Thyroid gland (tissue), 4 donors: Measurements from ENCODE around the gene DOCK6. TPM values are rescaled to one million over a fixed set of nuclear protein-coding genes. Genes with fewer than 3 reads are reported as not detected.
"Not testable (repeated sequence)": the region's sequence is repeated elsewhere in the genome, so short reads cannot be mapped to it uniquely, and the experiment has no call there.

Experiments used
- DNase-seq, 2 donors: peaks; one replicate each; pipeline ENCODE4 v3.0.0-alpha.2; 2019
- H3K27ac ChIP-seq, 3 donors: fragments of 200-600 bp; sonication (generic); 1 replicate in 2 of 3; 2 replicates in 1 of 3; pipeline ENCODE4 v1.5.1; 2016 to 2019; ENCODE audit warnings: mild to moderate bottlenecking in 1 of 3, moderate library complexity in 1 of 3
- H3K27me3 ChIP-seq: fragments of 200-600 bp; sonication (generic); one replicate; pipeline ENCODE4 v1.5.1; 2019
- H3K36me3 ChIP-seq, 2 donors: fragments of 200-600 bp; sonication (generic); one replicate each; pipeline ENCODE4 v1.5.1; 2016 to 2019
- H3K4me1 ChIP-seq, 2 donors: fragments of 200-600 bp; sonication (generic); one replicate each; pipeline ENCODE4 v1.5.1; 2017 to 2019
- H3K4me3 ChIP-seq, 3 donors: fragments of 200-600 bp; sonication (generic); replicated peaks in 1 of 3; 1 replicate in 2 of 3; 2 replicates in 1 of 3; pipeline ENCODE4 v1.5.1; 2016; ENCODE audit warnings: mild to moderate bottlenecking in 1 of 3
- H3K9me3 ChIP-seq: fragments of 200-600 bp; sonication (generic); one replicate; pipeline ENCODE4 v1.5.1; 2017
- POLR2A ChIP-seq, 2 donors: fragments of 450-650 bp; IDR thresholded peaks; one replicate each; pipeline ENCODE4 v1.6.1; 2017; ENCODE audit warnings: antibody characterized with exemption in 2 of 2, mild to moderate bottlenecking in 2 of 2, moderate library complexity in 1 of 2
- WGBS, 2 donors: methylation state at CpG; one replicate each; pipeline ENCODE4 v1.1.5; 2017; 5-methylcytosine and 5-hydroxymethylcytosine counted together
- intact Hi-C: fragments of 100-400 bp; cut with DNase I; formaldehyde crosslinking; loops from one replicate; pipeline ENCODE4 v1.15.1; 2023
- total RNA-seq, 4 donors: library from RNA; depleted of rRNA; stranded (reverse); fragments of >200 nt; gene quantifications; one replicate each; pipeline ENCODE4 v1.2.3, GENCODE V29; 2016
- TF ChIP-seq, protein P1 (sequence below), 6 experiments: fragments of 200-600 bp in 3 of 6; fragments of 450-650 bp in 3 of 6; sonication (generic) in 3 of 6; IDR thresholded peaks; one replicate each; pipeline ENCODE4 v1.5.1; 2016 to 2019; ENCODE audit warnings: antibody characterized with exemption in 6 of 6, mild to moderate bottlenecking in 2 of 6, inconsistent platforms in 1 of 6, moderate library complexity in 1 of 6

The DOCK6 gene
- total RNA-seq, 4 donors from 2014 or later, result 41.4 to 156 (median 58.1) TPM

DNA sequence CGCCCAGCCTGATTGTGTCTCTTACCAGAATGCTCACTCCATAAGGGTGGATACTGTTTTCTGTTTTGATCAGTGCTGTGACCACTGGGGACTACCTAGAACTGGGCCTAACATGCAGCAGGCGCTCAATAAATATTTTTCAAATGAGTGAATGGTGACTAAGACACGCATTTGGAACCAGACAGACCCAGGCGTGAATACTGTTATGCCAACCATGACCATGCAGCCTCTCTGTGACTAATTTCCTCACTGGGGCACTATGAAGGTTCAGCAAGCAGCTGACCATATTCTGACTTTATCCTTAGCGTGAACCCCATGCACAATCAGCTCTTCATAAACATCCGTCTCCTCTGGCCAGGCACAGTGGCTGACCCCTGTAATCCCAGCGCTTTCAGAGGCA, 93.8 kb downstream of the DOCK6 start:
- no peaks in the 10 kb centered on the region for H3K9me3 ChIP-seq
- H3K36me3 ChIP-seq, result peaks cover 49 to 53% of the 10 kb centered on the region in 2 donors
- DNase-seq, result no peak
- H3K27ac ChIP-seq, result no peak overlapping the region
- WGBS, 2 donors, result 98 to 100% methylated on average over 7 of the region's 7 CpGs
- peaks cover 0 to 11% of the 10 kb centered on the region in 2 donors for H3K4me1 ChIP-seq
- H3K27me3 ChIP-seq, result no peaks in the 10 kb centered on the region
- intact Hi-C loops, result no loop called here
- H3K4me3 ChIP-seq, result no peak overlapping the region
- no peak for TF ChIP-seq POLR2A (IDR thresholded peaks at IDR 0.05)
- TF ChIP-seq, protein P1, sequence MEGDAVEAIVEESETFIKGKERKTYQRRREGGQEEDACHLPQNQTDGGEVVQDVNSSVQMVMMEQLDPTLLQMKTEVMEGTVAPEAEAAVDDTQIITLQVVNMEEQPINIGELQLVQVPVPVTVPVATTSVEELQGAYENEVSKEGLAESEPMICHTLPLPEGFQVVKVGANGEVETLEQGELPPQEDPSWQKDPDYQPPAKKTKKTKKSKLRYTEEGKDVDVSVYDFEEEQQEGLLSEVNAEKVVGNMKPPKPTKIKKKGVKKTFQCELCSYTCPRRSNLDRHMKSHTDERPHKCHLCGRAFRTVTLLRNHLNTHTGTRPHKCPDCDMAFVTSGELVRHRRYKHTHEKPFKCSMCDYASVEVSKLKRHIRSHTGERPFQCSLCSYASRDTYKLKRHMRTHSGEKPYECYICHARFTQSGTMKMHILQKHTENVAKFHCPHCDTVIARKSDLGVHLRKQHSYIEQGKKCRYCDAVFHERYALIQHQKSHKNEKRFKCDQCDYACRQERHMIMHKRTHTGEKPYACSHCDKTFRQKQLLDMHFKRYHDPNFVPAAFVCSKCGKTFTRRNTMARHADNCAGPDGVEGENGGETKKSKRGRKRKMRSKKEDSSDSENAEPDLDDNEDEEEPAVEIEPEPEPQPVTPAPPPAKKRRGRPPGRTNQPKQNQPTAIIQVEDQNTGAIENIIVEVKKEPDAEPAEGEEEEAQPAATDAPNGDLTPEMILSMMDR (IDR thresholded peaks at IDR 0.05), result no peak

DNA sequence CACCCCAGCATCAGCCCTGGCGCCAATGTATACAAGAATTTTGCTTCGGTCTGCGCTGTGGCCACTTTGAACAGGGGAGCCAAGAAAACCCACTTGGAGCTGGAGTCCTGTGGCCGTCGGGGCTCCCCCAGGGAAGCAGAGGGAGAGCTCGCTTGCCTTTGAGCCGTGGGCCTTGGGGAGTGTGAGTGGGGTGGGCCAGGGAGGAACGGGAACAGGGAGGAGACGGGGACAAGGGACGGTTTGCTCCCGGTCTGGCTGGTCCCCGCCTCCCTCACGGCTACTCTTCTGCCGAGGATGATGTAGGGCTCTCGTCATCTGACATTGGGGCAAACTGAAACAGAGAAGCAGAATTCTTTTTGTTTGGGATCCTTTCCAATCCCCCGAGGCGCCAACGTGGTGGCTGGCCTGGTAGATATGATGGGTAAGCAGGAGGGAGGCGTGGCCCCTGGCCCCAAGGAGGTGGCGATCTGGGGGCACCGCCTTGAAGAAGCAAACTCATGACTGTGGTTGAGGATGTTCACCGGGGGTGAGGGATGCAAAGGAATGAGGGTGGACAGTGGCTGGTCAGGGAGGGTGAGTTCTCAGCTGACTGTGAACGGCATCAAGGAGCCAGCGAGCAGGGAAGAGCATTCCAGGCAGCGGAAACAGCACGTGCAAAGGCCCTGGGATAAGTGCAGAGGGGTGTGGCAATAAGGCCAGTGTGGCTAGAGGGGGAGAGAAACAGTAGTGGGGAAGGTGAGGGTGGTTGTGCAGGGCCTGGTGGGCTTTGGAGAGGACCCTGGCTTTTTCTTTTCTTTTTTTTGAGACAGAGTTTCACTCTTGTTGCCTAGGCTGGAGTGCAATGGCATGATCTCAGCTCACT, 95.8 kb downstream of the DOCK6 start:
- Histone ChIP-seq H3K4me1 (peaks cover 0 to 11% of the 10 kb centered on the region in 2 donors), H3K9me3 (no peaks in the 10 kb centered on the region), H3K36me3 (peaks cover 32 to 39% of the 10 kb centered on the region in 2 donors), H3K27me3 (no peaks in the 10 kb centered on the region), H3K4me3 (no peak overlapping the region), H3K27ac (peak overlapping the region; percentile 39 to 70 (median 57))
- intact Hi-C loops, result no loop called here
- no peak for TF ChIP-seq POLR2A (IDR thresholded peaks at IDR 0.05)
- TF ChIP-seq, protein P1 (IDR thresholded peaks at IDR 0.05), result no peak
- 75 to 83% methylated on average over 26 of the region's 26 CpGs for WGBS, 2 donors
- peak in 1 of 2 donors; percentile 14 for DNase-seq

DNA sequence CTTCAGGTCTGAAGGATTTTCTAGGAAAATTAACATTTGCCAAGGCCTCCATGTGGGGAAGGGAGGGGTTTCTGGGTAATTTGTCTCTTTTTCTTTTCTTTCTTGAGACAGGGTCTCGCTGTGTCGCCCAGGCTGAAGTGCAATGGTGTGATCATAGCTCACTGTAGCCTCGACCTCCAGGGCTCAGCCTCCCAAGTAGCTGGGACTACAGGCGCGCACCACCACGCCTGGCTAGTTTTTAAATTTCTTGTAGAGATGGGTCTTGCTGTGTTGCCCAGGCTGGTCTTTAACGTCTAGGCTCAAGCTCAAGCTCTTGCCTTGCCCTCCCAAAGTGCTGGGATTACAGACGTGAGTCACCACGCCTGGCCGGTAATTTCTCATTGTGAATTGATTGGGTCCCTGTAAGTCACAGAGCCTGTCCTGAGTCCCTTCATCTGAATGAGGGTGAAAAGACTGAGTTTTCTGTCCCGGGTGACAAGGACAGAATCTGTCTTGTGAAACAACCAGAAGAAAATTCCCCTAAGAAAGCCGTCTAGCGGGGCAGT, 96.8 kb downstream of the DOCK6 start:
- no peaks in the 10 kb centered on the region for H3K27me3 ChIP-seq
- peaks cover 0 to 11% of the 10 kb centered on the region in 2 donors for H3K4me1 ChIP-seq
- H3K27ac ChIP-seq, result peak overlapping the region; percentile 39 to 70 (median 57)
- WGBS, 2 donors, result 78 to 88% methylated on average over 11 to 13 of the region's 13 CpGs
- H3K9me3 ChIP-seq, result no peaks in the 10 kb centered on the region
- H3K4me3 ChIP-seq, result no peak overlapping the region
- no peak for TF ChIP-seq POLR2A (IDR thresholded peaks at IDR 0.05)
- DNase-seq, result no peak
- H3K36me3 ChIP-seq, result peaks cover 23 to 30% of the 10 kb centered on the region in 2 donors
- intact Hi-C loops, result no loop called here

GRCh38 chr19:11164879-11165406, 97.4 kb downstream of the DOCK6 start:
- intact Hi-C loops, result no loop called here
- H3K27ac ChIP-seq, result peak overlapping the region in 2 of 3 donors; percentile 39 to 70
- H3K4me1 ChIP-seq, result peaks cover 0 to 11% of the 10 kb centered on the region in 2 donors
- peaks cover 17 to 26% of the 10 kb centered on the region in 2 donors for H3K36me3 ChIP-seq
- TF ChIP-seq, protein P1 (IDR thresholded peaks at IDR 0.05), result no peak
- TF ChIP-seq POLR2A (IDR thresholded peaks at IDR 0.05), result no peak
- H3K27me3 ChIP-seq, result no peaks in the 10 kb centered on the region
- peak; percentile 30 to 35 for DNase-seq
- WGBS, 2 donors, result 60 to 74% methylated on average over 17 of the region's 17 CpGs
- H3K4me3 ChIP-seq, result no peak overlapping the region
- no peaks in the 10 kb centered on the region for H3K9me3 ChIP-seq

- 69 to 79% methylated on average over 11 of the region's 11 CpGs for WGBS, 2 donors
- DNase-seq, result no peak
- H3K27me3 ChIP-seq, result no peaks in the 10 kb centered on the region
- intact Hi-C loops, result no loop called here
- H3K36me3 ChIP-seq, result peaks cover 10 to 20% of the 10 kb centered on the region in 2 donors
- no peaks in the 10 kb centered on the region for H3K9me3 ChIP-seq
- peaks cover 0 to 11% of the 10 kb centered on the region in 2 donors for H3K4me1 ChIP-seq
- no peak for TF ChIP-seq POLR2A (IDR thresholded peaks at IDR 0.05)
- TF ChIP-seq, protein P1 (IDR thresholded peaks at IDR 0.05), result no peak
- H3K27ac ChIP-seq, result peak overlapping the region in 2 of 3 donors; percentile 39 to 70
- no peak overlapping the region for H3K4me3 ChIP-seq
These were observed 98.0 kb downstream of the DOCK6 start for GRCh38 chr19:11164296-11164695.

DNA sequence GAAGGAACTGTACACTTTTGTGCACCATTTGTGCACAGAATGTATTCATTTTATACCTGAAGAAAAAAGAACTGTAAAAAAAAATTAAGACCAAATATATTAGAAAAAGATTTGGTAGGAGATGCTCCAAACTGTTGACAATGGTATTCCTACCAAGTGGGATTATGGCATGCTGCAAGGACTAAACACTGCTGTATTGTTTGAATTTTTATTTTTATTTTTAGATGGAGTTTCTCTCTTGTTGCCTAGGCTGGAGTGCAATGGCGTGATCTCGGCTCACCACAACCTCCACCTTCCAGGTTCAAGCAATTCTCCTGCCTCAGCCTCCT, 101.9 kb downstream of the DOCK6 start:
- H3K27me3 ChIP-seq, H3K9me3 ChIP-seq, DNase-seq, intact Hi-C loops, H3K4me3 ChIP-seq, H3K36me3 ChIP-seq: not testable (repeated sequence)
- peak overlapping the region in 1 of 3 donors; percentile 15 for H3K27ac ChIP-seq
- WGBS, 2 donors, result 96 to 97% methylated on average over 2 of the region's 2 CpGs
- H3K4me1 ChIP-seq, result peaks cover 23 to 30% of the 10 kb centered on the region in 2 donors
